ENCODE measurements around the gene SNRNP70. TPM values are rescaled to one million over a fixed set of nuclear protein-coding genes. Genes with fewer than 3 reads are reported as not detected.

Gene SNRNP70, protein sequence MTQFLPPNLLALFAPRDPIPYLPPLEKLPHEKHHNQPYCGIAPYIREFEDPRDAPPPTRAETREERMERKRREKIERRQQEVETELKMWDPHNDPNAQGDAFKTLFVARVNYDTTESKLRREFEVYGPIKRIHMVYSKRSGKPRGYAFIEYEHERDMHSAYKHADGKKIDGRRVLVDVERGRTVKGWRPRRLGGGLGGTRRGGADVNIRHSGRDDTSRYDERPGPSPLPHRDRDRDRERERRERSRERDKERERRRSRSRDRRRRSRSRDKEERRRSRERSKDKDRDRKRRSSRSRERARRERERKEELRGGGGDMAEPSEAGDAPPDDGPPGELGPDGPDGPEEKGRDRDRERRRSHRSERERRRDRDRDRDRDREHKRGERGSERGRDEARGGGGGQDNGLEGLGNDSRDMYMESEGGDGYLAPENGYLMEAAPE
- 301 TPM for total RNA-seq

DNA sequence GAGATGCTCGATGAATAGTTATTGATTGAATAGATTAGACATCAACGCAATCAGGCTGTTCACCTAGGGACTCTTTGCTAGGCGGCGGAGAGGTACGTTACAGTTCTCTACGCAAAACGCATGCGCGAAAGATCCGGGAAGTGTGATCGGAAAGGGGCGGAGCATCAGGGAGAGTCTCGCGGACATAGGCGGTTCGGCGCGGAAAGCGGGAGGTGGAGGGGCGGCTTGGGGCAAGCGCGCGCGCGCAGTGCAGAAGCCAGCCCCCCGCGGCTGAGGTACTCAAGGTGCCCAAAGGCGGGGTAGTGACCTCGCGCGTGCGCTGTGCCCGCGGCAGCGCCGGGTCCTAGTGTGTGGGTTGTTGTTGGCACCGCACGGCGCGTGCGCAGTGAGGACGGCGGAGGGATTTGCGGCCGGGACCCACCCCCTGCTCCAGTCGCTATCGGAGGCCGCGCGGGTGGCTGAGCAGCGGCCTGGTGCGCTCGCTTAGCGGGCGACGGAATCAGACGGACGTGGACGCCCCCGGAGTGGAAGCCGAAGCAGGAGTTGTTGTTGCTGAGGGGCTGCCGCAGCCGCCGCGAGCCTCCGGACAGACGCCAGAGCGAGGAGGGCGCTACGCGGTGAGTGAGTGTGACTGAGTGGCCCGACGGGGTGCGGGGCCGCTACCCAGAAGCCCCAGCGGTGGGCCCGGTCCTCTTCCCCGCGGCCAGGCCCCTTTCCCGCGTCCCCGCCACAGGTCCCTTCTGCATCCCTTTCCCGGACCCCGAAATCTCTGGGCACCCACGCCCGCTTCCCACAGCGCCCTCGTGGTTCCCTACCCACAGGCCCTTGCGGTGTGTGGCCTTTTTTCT is at the start of gene SNRNP70:
Gene SNRNP70, plus strand, starts transcription at position 432 of the 848 bp plus-strand sequence. CDS start 964 bp downstream, outside the sequence.

DNA sequence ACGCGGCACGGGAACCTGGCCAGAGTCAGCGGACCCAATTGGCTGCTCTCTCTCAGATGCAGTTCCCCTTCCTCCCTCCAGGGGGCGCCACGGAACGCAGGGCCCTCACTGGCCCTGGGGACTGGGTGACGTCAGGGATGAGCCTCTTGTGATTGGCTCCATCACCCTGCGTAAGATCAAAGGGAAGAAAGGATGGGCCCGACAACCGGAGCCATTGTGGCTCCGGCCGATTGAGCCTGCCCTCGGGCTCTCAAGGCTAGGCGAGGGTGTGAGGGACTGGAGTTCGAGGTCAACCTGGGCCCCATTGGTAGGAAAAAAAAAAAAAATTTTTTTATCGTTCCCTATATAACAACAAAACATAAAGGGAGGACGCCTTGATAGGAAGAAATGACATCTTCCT is 48.4 kb upstream of the SNRNP70 start, which contains the start of gene CGB1:
Gene CGB1, minus strand, starts transcription at position 81 of the 400 bp plus-strand sequence. CDS start 184 bp downstream, outside the sequence.

DNA sequence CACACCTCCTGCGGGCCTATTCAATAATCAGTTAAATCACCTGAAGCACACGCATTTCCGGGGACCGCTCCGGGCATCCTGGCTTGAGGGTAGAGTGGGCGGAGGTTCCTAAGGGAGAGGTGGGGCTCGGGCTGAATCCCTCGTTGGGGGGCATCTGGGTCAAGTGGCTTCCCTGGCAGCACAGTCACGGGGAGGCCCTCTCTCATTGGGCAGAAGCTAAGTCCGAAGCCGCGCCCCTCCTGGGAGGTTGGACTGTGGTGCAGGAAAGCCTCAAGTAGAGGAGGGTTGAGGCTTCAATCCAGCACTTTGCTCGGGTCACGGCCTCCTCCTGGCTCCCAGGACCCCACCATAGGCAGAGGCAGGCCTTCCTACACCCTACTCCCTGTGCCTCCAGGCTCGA is 41.7 kb upstream of the SNRNP70 start, which contains the start of gene CGB5:
Gene CGB5, plus strand, starts transcription at position 301 of the 400 bp plus-strand sequence. CDS start 362 bp downstream, outside the sequence.

GRCh38 chr19:49049011-49049410 is 36.2 kb upstream of the SNRNP70 start, which contains the start of gene CGB8:
TSS of gene CGB8 (minus strand) at chr19:49049111. CDS start at chr19:49048739, 372 bp downstream.

DNA sequence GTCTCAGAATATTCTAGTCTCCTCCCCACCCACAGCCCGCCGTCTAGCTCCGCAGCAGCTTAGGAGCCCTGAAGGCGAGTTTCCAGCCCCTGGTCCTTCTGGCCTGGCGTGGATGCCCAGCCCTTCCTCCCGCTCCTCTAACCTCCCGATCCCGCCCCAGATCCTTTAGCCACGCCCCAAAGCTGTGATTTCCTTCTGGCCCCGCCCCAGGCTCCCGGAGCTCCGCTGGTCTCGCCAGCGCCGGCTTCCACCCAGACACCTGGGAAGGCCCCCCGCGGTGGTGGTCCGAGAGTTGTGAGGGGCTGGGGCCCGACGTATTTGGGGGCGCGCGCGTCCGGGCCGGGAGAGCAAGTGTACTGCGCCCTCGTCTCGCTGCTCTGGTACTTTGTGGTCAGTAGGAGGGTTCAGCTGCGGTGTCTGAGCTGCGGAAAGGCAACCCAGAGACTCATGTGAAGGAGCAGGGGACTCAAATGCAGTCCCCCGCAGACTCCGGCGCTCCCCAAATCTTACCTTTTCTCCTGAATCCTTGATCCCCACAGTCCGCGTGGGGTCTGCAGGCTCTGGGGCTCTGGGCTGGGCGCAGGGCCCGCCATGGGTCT is 27.5 kb upstream of the SNRNP70 start, which contains the start of gene CGB7:
Gene CGB7, minus strand, starts transcription at position 114 of the 599 bp plus-strand sequence. CDS start 2,374 bp downstream, outside the sequence.

GRCh38 chr19:49064768-49065611 is 20.3 kb upstream of the SNRNP70 start, which contains the start of gene NTF4:
TSS of gene NTF4 (minus strand) at chr19:49064818. CDS start at chr19:49061997, 2,821 bp downstream.

GRCh38 chr19:49113762-49114629 is 28.7 kb downstream of the SNRNP70 start, which contains the start of gene LIN7B:
TSS of gene LIN7B (plus strand) at chr19:49114370. CDS start at chr19:49114405, 35 bp downstream.

DNA sequence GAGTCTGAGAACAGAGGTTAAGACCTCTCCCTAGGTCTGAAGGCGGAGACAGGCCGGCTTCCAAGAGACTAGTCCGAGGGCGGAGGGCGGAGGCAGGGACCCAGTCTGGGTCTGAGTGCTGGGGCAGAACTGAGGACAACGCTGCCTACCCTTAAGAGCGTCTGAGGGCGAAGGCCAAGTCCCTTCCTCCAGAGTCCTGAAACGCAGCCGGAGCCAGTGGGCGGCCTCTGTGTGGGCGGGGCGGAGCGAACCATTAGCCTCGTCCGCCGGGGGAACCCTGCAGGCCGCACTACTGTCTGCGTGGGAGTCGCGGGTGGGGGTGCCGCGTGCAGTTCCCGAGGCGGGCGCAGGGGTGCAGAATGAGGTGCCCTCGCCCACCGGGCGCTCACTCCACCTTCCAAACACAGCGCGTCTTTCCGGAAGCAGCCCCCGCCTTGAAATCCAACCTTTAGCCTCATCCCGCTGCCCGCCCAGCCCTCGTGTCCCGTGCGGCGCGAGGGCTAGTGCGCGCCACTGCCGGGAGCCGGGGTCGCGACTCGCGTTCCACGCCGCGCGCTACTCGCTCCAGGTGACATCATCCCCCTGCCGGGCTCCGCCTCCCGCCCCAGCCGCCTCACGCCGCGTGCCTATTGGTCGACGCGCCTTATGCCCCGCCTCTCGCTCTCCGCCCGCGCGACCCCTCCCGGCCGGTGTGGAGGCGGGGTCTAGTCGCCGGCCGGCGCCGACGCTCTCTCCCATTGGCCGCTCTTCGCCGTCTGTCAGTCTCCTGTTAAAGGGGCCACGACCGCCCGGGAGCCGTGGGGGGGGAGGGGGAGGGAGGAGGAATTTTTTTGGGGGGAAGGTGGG is 33.5 kb downstream of the SNRNP70 start, which contains the start of gene C19orf73:
Gene C19orf73, minus strand, starts transcription at position 579 of the 846 bp plus-strand sequence. Its CDS starts 121 bp downstream, at position 458.

GRCh38 chr19:49119411-49120324 is 34.4 kb downstream of the SNRNP70 start, which contains the start of gene PPFIA3:
TSS of gene PPFIA3 (plus strand) at chr19:49119544. CDS start at chr19:49127874, 8,330 bp downstream.

GRCh38 chr19:49155005-49155819 is 70.0 kb downstream of the SNRNP70 start, which contains the start of gene HRC:
TSS of gene HRC (minus strand) at chr19:49155396. CDS start at chr19:49155237, 159 bp downstream.

GRCh38 chr19:49157445-49158224 is 72.4 kb downstream of the SNRNP70 start, which contains the start of gene TRPM4:
TSS of gene TRPM4 (plus strand) at chr19:49157792. CDS start at chr19:49157867, 75 bp downstream.

Other genes with a start within 250 kb of the SNRNP70 start
- 13.8 TPM for gene HSD17B14, start 249.0 kb upstream of the SNRNP70 start, total RNA-seq
- gene PLEKHA4, start 216.8 kb upstream of the SNRNP70 start, total RNA-seq = 10.8 TPM
- gene PPP1R15A, start 213.0 kb upstream of the SNRNP70 start, total RNA-seq = 42.4 TPM
- 0.22 TPM for gene TULP2, start 186.7 kb upstream of the SNRNP70 start, total RNA-seq
- 153 TPM for gene NUCB1, start 185.1 kb upstream of the SNRNP70 start, total RNA-seq
- not detected for gene DHDH, start 151.8 kb upstream of the SNRNP70 start, total RNA-seq
- 24.8 TPM for gene BAX, start 130.6 kb upstream of the SNRNP70 start, total RNA-seq
- gene FTL, start 120.1 kb upstream of the SNRNP70 start, total RNA-seq = 1,146 TPM
- 47.8 TPM for gene GYS1, start 92.1 kb upstream of the SNRNP70 start, total RNA-seq
- gene RUVBL2, start 91.6 kb upstream of the SNRNP70 start, total RNA-seq = 93.5 TPM
- not detected for gene LHB, start 68.4 kb upstream of the SNRNP70 start, total RNA-seq
- gene CGB3, start 61.1 kb upstream of the SNRNP70 start, total RNA-seq = not detected
- gene CGB2, start 53.6 kb upstream of the SNRNP70 start, total RNA-seq = not detected
- gene CGB1, start 48.6 kb upstream of the SNRNP70 start, total RNA-seq = not detected
- not detected for gene CGB5, start 41.6 kb upstream of the SNRNP70 start, total RNA-seq
- not detected for gene CGB8, start 36.3 kb upstream of the SNRNP70 start, total RNA-seq
- gene CGB7, start 27.7 kb upstream of the SNRNP70 start, total RNA-seq = not detected
- gene NTF4, start 20.6 kb upstream of the SNRNP70 start, total RNA-seq = 0.93 TPM
- 0.22 TPM for gene KCNA7, start 12.8 kb upstream of the SNRNP70 start, total RNA-seq
- gene LIN7B, start 28.9 kb downstream of the SNRNP70 start, total RNA-seq = 12.2 TPM
- gene C19orf73, start 33.7 kb downstream of the SNRNP70 start, total RNA-seq = 2.0 TPM
- gene PPFIA3, start 34.1 kb downstream of the SNRNP70 start, total RNA-seq = 27.9 TPM
- 18.6 TPM for gene HRC, start 69.9 kb downstream of the SNRNP70 start, total RNA-seq
- 16.3 TPM for gene TRPM4, start 72.3 kb downstream of the SNRNP70 start, total RNA-seq
- 0.93 TPM for gene SLC6A16, start 239.7 kb downstream of the SNRNP70 start, total RNA-seq
- gene CD37, start 250.0 kb downstream of the SNRNP70 start, total RNA-seq = 4.7 TPM

Data from camera-type eye (tissue), 1 donor.